Common myeloid progenitor, CD34-positive (primary cell): ENCODE results near the gene ATP6V0E2.
A peak's percentile ranks its signal among the peaks of the same experiment; 100 is the strongest.

Experiments
- CTCF ChIA-PET: fragments of 350-600 bp; sonication (Branson Sonifier 250); formaldehyde crosslinking; loops from one replicate; lab custom pipeline; 2021; ENCODE audit warnings: antibody characterized with exemption; lab: Charles Lee
- POLR2A ChIA-PET: fragments of 350-600 bp; sonication (Branson Sonifier 250); formaldehyde crosslinking; loops from one replicate; lab custom pipeline; 2021; ENCODE audit warnings: antibody characterized with exemption; lab: Charles Lee
- DNase-seq, 3 donors: peaks; one replicate each; pipeline versions ENCODE4 v3.0.0 to v3.0.0-alpha.2; 2013
- H3K27ac ChIP-seq, 2 experiments: 1 replicate in 1 of 2; 2 replicates in 1 of 2; pipeline ENCODE4 v1.7.0; 2013; ENCODE audit warnings: inconsistent platforms in 2 of 2, low read length in 2 of 2, mild to moderate bottlenecking in 2 of 2, low read depth in 1 of 2, moderate library complexity in 1 of 2; ENCODE audit not compliant: severe bottlenecking in 2 of 2, insufficient read depth in 1 of 2, poor library complexity in 1 of 2
- H3K27me3 ChIP-seq, 5 experiments: replicated peaks in 2 of 5; 1 replicate in 3 of 5; 2 replicates in 2 of 5; pipeline versions ENCODE4 v1.6.1 to v1.7.0; 2013; ENCODE audit warnings: low read length in 4 of 5, mild to moderate bottlenecking in 2 of 5, moderate library complexity in 2 of 5, inconsistent platforms in 1 of 5; ENCODE audit not compliant: insufficient read depth in 5 of 5, control insufficient read depth in 4 of 5
- H3K36me3 ChIP-seq, 4 experiments: 1 replicate in 2 of 4; 2 replicates in 2 of 4; pipeline versions ENCODE4 v1.6.1 to v1.7.0; 2013; ENCODE audit warnings: low read length in 3 of 4, control low read depth in 1 of 4, mild to moderate bottlenecking in 1 of 4; ENCODE audit not compliant: control insufficient read depth in 4 of 4, insufficient read depth in 4 of 4
- H3K4me1 ChIP-seq, 4 experiments: 1 replicate in 3 of 4; 2 replicates in 1 of 4; pipeline versions ENCODE4 v1.6.1 to v1.7.1; 2013; ENCODE audit warnings: low read length in 3 of 4, mild to moderate bottlenecking in 3 of 4, control low read depth in 1 of 4, inconsistent platforms in 1 of 4, moderate library complexity in 1 of 4; ENCODE audit not compliant: control insufficient read depth in 4 of 4, insufficient read depth in 4 of 4; ENCODE audit errors: control extremely low read depth in 1 of 4
- H3K4me3 ChIP-seq, 7 experiments: 1 replicate in 4 of 7; 2 replicates in 3 of 7; pipeline versions ENCODE4 v1.5.1 to v1.7.0; 2013; ENCODE audit warnings: mild to moderate bottlenecking in 7 of 7, low read length in 6 of 7, moderate library complexity in 6 of 7, inconsistent platforms in 2 of 7, low read depth in 2 of 7, control low read depth in 1 of 7; ENCODE audit not compliant: insufficient read depth in 4 of 7, control insufficient read depth in 1 of 7; ENCODE audit errors: extremely low read depth in 1 of 7
- H3K9me3 ChIP-seq, 5 experiments: 1 replicate in 4 of 5; 2 replicates in 1 of 5; pipeline versions ENCODE4 v1.6.1 to v1.7.1; 2013; ENCODE audit warnings: low read length in 4 of 5, mild to moderate bottlenecking in 2 of 5, inconsistent platforms in 1 of 5, low read depth in 1 of 5, moderate library complexity in 1 of 5; ENCODE audit not compliant: control insufficient read depth in 4 of 5, insufficient read depth in 2 of 5; ENCODE audit errors: control extremely low read depth in 1 of 5
- WGBS: methylation state at CpG from one replicate; pipeline ENCODE4 v1.1.5; 2013; ENCODE audit not compliant: insufficient coverage; 5-methylcytosine and 5-hydroxymethylcytosine counted together

Gene ATP6V0E2

GRCh38 chr7:149856583-149856982 is 17.2 kb upstream of the ATP6V0E2 start:
- ChIA-PET POLR2A (no interaction called here), CTCF (no interaction called here)
- H3K4me3 ChIP-seq, result no peak overlapping the region
- H3K36me3 ChIP-seq, result peaks cover 0 to 49% (median 13%) of the 10 kb centered on the region in 4 experiments
- no peak overlapping the region for H3K27ac ChIP-seq
- H3K9me3 ChIP-seq, result no peaks in the 10 kb centered on the region
- no peak for DNase-seq
- WGBS, result 96% methylated on average over 7 of the region's 8 CpGs
- no peaks in the 10 kb centered on the region for H3K27me3 ChIP-seq
- H3K4me1 ChIP-seq, result peaks cover 0 to 3% (median 0%) of the 10 kb centered on the region in 4 experiments

GRCh38 chr7:149859369-149859768 is 14.4 kb upstream of the ATP6V0E2 start:
- Histone ChIP-seq H3K4me3 (no peak overlapping the region), H3K36me3 (peaks cover 0 to 62% (median 17%) of the 10 kb centered on the region in 4 experiments), H3K4me1 (peaks cover 0 to 17% (median 10%) of the 10 kb centered on the region in 4 experiments), H3K9me3 (no peaks in the 10 kb centered on the region), H3K27ac (no peak overlapping the region), H3K27me3 (no peaks in the 10 kb centered on the region)
- DNase-seq, result no peak
- WGBS, result 92% methylated on average over 6 of the region's 6 CpGs
- CTCF ChIA-PET, result interaction anchor here (3.0 to 3.4 kb wide), 2 partner anchors 12 to 24 kb away, joined by 12 to 20 read pairs; no protein-coding TSS in a partner anchor
- POLR2A ChIA-PET, result no interaction called here

GRCh38 chr7:149859876-149860275 is 13.9 kb upstream of the ATP6V0E2 start:
- ChIA-PET POLR2A (no interaction called here), CTCF (interaction anchor here (3.0 to 3.4 kb wide), 2 partner anchors 11 to 23 kb away, joined by 12 to 20 read pairs; no protein-coding TSS in a partner anchor)
- DNase-seq, result no peak
- Histone ChIP-seq H3K9me3 (no peaks in the 10 kb centered on the region), H3K4me3 (no peak overlapping the region), H3K4me1 (peaks cover 0 to 22% (median 15%) of the 10 kb centered on the region in 4 experiments), H3K27me3 (no peaks in the 10 kb centered on the region), H3K36me3 (peaks cover 0 to 59% (median 17%) of the 10 kb centered on the region in 4 experiments), H3K27ac (no peak overlapping the region)
- 96% methylated on average over 4 of the region's 4 CpGs for WGBS

- H3K4me1 ChIP-seq, result peaks cover 0 to 34% (median 27%) of the 10 kb centered on the region in 4 experiments
- H3K27me3 ChIP-seq, result no peaks in the 10 kb centered on the region
- H3K36me3 ChIP-seq, result peaks cover 0 to 50% (median 16%) of the 10 kb centered on the region in 4 experiments
- ChIA-PET CTCF (interaction anchor here (1.2 to 3.4 kb wide), 5 partner anchors 10 to 54 kb away, joined by 3 to 20 read pairs (median 6); no protein-coding TSS in a partner anchor), POLR2A (no interaction called here)
- peak; percentile 22 to 44 (median 38) for DNase-seq
- no peak overlapping the region for H3K4me3 ChIP-seq
- H3K27ac ChIP-seq, result no peak overlapping the region
- WGBS, result 91% methylated on average over 43 of the region's 45 CpGs
- H3K9me3 ChIP-seq, result no peaks in the 10 kb centered on the region
Measured at GRCh38 chr7:149860821-149861727, 12.7 kb upstream of the ATP6V0E2 start.

- 95% methylated on average over 16 of the region's 16 CpGs for WGBS
- no peak overlapping the region for H3K4me3 ChIP-seq
- POLR2A ChIA-PET, result no interaction called here
- H3K36me3 ChIP-seq, result peaks cover 0 to 50% (median 16%) of the 10 kb centered on the region in 4 experiments
- no peak for DNase-seq
- H3K27me3 ChIP-seq, result no peaks in the 10 kb centered on the region
- CTCF ChIA-PET, result interaction anchor here (1.2 to 3.4 kb wide), 7 partner anchors 9 to 55 kb away, joined by 3 to 20 read pairs (median 5); partner anchors contain the start of gene ZNF862
- H3K27ac ChIP-seq, result no peak overlapping the region
- H3K9me3 ChIP-seq, result no peaks in the 10 kb centered on the region
- peaks cover 0 to 41% (median 33%) of the 10 kb centered on the region in 4 experiments for H3K4me1 ChIP-seq
Measured at GRCh38 chr7:149861728-149862045, 12.1 kb upstream of the ATP6V0E2 start.

GRCh38 chr7:149862156-149862555 is 11.6 kb upstream of the ATP6V0E2 start:
- DNase-seq, result no peak
- Histone ChIP-seq H3K4me3 (no peak overlapping the region), H3K4me1 (peaks cover 1 to 45% (median 38%) of the 10 kb centered on the region in 4 experiments), H3K27ac (no peak overlapping the region), H3K27me3 (no peaks in the 10 kb centered on the region), H3K36me3 (peaks cover 0 to 50% (median 16%) of the 10 kb centered on the region in 4 experiments), H3K9me3 (no peaks in the 10 kb centered on the region)
- ChIA-PET CTCF (interaction anchor here (1.3 to 3.4 kb wide), 6 partner anchors 9 to 55 kb away, joined by 3 to 20 read pairs (median 6); partner anchors contain the start of gene ZNF862), POLR2A (no interaction called here)
- WGBS, result 94% methylated on average over 18 of the region's 18 CpGs
